Fibroblast of skin of left biceps (primary cell): ENCODE results near the gene PPP4R2.

Source experiments
- DNase-seq, 2 experiments: peaks; one replicate each; pipeline ENCODE4 v3.0.0-alpha.2; 2013; ENCODE audit warnings: low read depth in 2 of 2

The PPP4R2 gene

DNA sequence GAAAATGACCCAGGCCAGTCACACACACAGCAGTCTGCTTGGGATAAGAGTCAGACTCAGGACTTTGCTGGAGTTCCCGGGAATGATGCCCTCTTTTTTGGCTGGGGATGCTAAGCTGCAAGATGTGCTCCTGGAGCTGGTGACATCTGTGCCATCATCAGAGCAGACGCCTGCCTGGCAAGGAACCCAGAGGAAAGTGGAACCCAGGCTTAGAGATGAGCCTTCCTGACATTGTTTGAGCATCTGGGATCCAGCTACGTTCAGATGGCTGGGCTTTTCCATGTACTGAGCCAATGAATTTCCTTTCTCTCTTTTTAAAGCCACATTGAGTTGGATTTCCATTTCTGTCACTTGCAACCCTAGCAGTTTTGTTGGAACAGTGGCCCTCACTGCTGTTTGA lies 118.1 kb downstream of the PPP4R2 start:
- no peak for DNase-seq

DNA sequence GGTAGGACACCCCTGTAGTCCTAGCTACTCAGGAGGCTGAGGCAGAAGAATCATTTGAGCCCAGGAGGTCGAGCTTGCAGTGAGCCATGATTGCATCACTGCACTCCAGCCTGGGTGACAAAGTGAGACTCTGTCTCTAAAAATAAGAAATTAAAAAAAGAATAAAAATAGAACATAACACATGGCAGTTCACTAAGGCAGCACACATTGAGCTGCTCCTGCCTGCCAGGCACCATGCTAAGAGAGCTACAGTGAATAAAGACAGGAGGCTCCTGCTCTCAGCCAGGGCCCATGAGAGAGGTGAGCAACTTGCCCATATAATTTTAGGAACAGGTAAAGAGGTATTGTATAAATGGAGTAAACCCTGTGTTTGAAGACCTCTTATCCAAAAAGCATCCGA lies 119.2 kb downstream of the PPP4R2 start:
- DNase-seq: no peak
